OCI-LY3 (cell line): ENCODE measurements around the gene FGD6.

Experiments
- H2AFZ ChIP-seq: fragments of 200-600, 300-600 bp; shearing (Covaris generic); 2 replicates; pipeline ENCODE4 v1.6.0; 2014; ENCODE audit warnings: antibody characterized with exemption, low read depth, low read length
- H3K27ac ChIP-seq: fragments of 200-600, 300-600 bp; sonication (generic); 2 replicates; pipeline ENCODE4 v1.5.1; 2014; ENCODE audit warnings: mild to moderate bottlenecking, low read length, moderate library complexity, mixed read lengths
- H3K27me3 ChIP-seq: fragments of 200-600, 300-600 bp; sonication (generic); 2 replicates; pipeline ENCODE4 v1.6.1; 2014; ENCODE audit warnings: low read depth, low read length, mixed read lengths
- H3K36me3 ChIP-seq: fragments of 200-600, 300-600 bp; sonication (generic); replicated peaks from 2 replicates; pipeline ENCODE3; 2014; ENCODE audit warnings: low read depth, low read length, mixed read lengths
- H3K4me1 ChIP-seq: fragments of 300-600, 200-600 bp; sonication (generic); 2 replicates; pipeline ENCODE4 v1.6.1; 2014; ENCODE audit warnings: low read length, mixed read lengths
- H3K4me2 ChIP-seq: fragments of 200-600, 300-600 bp; sonication (generic); 2 replicates; pipeline ENCODE4 v1.6.1; 2014; ENCODE audit warnings: low read length, mixed read lengths
- H3K4me3 ChIP-seq: fragments of 300-600, 200-600 bp; sonication (generic); 2 replicates; pipeline ENCODE4 v1.5.1; 2014; ENCODE audit warnings: antibody characterized with exemption, mild to moderate bottlenecking, low read length, moderate library complexity
- H3K79me2 ChIP-seq: fragments of 300-600, 200-600 bp; shearing (Covaris generic); 2 replicates; pipeline ENCODE4 v1.6.1; 2014; ENCODE audit warnings: mild to moderate bottlenecking, low read length, mixed read lengths
- H3K9ac ChIP-seq: fragments of 300-600, 200-600 bp; shearing (Covaris generic); 2 replicates; pipeline ENCODE4 v1.6.0; 2014; ENCODE audit warnings: mild to moderate bottlenecking, low read length, moderate library complexity
- H3K9me3 ChIP-seq: fragments of 200-600, 300-600 bp; shearing (Covaris generic); 2 replicates; pipeline ENCODE4 v1.6.1; 2014; ENCODE audit warnings: low read length, mixed read lengths; ENCODE audit not compliant: insufficient read depth
- H4K20me1 ChIP-seq: fragments of 200-600, 300-600 bp; sonication (generic); 2 replicates; pipeline ENCODE4 v1.6.1; 2016; ENCODE audit warnings: low read length, mixed read lengths; ENCODE audit not compliant: insufficient read depth
- EZH2phosphoT487 ChIP-seq: fragments of 200-600 bp; shearing (Covaris generic); IDR thresholded peaks from 2 replicates; pipeline ENCODE4 v1.6.1; 2018; ENCODE audit warnings: antibody characterized with exemption, mixed run types, low read depth
- TF ChIP-seq, protein P1 (sequence below): fragments of 200-600, 300-600 bp; sonication (generic); IDR thresholded peaks from 2 replicates; pipeline ENCODE4 v1.5.1; 2014; ENCODE audit warnings: antibody characterized with exemption, low read length, low read depth

Gene FGD6

DNA sequence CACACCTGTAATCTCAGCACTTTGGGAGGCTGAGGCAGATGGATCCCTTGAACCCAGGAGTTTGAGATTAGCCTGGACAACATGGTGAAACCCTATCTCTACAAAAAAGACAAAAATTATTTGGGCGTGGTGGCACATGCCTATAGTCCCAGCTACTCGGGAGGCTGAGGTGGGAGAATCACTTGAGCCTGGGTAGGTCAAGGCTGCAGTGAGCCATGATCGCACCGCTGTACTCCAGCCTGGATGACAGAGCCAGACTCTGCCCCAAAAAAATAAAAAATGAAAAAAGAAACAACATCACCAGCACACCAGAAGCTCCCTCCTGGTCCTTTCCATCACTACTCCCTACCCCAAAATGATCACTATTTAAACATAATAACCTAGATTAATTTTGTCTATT lies 2.9 kb upstream of the FGD6 start:
- H3K4me1 ChIP-seq: peaks cover 20% of the 10 kb centered on the region

DNA sequence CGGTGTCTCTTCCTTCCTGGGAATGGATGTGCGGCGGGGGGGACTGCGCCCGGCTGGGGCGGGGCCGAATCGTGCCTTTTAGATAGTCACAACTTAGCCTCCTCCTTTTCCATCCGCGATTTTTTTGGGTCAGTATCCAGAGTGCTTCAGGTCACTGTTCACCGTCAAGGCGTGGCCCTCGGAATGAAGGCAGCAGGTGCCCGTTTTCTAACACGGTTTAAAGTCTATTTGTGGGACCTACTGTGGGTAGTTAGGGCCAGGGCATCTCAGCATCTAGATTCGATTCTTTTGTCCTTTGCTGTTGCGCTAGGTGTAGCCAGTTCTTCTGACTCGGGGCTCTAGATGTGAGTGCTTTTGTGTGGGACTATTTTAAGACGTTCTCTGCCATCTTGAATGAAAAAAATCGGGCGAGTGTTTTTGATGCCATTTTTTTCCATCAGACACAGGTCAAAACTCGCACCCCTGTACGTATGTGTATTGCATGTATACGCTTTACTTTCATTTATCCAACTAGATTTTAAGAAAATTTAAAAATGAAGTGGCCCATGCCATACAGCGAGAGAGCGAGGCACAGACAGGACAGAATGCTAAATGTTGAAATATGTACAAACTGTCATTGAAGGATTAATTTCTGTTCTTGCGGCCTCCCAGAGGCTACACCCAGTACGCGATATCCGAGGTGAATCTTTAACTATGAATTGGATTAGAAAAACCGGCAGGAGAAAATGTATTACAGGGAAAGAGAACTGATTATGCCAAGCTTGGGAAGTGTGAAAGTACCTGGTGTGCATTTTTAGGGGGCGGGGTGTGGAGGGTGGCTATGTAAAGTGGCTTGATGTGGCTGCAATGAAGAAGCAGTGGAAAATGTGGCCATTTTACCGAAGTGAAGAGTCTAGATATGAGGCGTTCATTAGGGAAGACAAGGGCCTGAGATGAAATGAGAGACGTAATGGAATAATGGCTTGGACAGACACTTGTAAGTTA lies 1.2 kb upstream of the FGD6 start:
- TF ChIP-seq, protein P1, sequence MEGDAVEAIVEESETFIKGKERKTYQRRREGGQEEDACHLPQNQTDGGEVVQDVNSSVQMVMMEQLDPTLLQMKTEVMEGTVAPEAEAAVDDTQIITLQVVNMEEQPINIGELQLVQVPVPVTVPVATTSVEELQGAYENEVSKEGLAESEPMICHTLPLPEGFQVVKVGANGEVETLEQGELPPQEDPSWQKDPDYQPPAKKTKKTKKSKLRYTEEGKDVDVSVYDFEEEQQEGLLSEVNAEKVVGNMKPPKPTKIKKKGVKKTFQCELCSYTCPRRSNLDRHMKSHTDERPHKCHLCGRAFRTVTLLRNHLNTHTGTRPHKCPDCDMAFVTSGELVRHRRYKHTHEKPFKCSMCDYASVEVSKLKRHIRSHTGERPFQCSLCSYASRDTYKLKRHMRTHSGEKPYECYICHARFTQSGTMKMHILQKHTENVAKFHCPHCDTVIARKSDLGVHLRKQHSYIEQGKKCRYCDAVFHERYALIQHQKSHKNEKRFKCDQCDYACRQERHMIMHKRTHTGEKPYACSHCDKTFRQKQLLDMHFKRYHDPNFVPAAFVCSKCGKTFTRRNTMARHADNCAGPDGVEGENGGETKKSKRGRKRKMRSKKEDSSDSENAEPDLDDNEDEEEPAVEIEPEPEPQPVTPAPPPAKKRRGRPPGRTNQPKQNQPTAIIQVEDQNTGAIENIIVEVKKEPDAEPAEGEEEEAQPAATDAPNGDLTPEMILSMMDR: no peak
- no peak for TF ChIP-seq EZH2phosphoT487
- H2AFZ ChIP-seq: peak overlapping the region; percentile 82
- peak overlapping the region; percentile 67 for H3K27ac ChIP-seq
- H4K20me1 ChIP-seq: peaks cover 2% of the 10 kb centered on the region; the same call in 1 of the 2 replicates
- no peaks in the 10 kb centered on the region for H3K36me3 ChIP-seq
- peak overlapping the region; percentile 75 for H3K4me2 ChIP-seq
- H3K79me2 ChIP-seq: peaks cover 53% of the 10 kb centered on the region
- H3K4me1 ChIP-seq: peaks cover 20% of the 10 kb centered on the region
- H3K4me3 ChIP-seq: peak overlapping the region; percentile 91
- H3K9ac ChIP-seq: peak overlapping the region; percentile 81
- H3K9me3 ChIP-seq: no peaks in the 10 kb centered on the region
- no peaks in the 10 kb centered on the region for H3K27me3 ChIP-seq

More for the DNA sequence above, 2.9 kb upstream of the FGD6 start:
- Histone ChIP-seq H3K9me3 (no peaks in the 10 kb centered on the region), H2AFZ (no peak overlapping the region), H3K27me3 (no peaks in the 10 kb centered on the region), H3K27ac (no peak overlapping the region), H3K9ac (no peak overlapping the region), H3K79me2 (peaks cover 66% of the 10 kb centered on the region), H3K4me3 (no peak overlapping the region), H3K36me3 (peaks cover 3% of the 10 kb centered on the region), H3K4me2 (no peak overlapping the region), H4K20me1 (peaks cover 11% of the 10 kb centered on the region)
- no peak for TF ChIP-seq EZH2phosphoT487
- TF ChIP-seq, protein P1: no peak

DNA sequence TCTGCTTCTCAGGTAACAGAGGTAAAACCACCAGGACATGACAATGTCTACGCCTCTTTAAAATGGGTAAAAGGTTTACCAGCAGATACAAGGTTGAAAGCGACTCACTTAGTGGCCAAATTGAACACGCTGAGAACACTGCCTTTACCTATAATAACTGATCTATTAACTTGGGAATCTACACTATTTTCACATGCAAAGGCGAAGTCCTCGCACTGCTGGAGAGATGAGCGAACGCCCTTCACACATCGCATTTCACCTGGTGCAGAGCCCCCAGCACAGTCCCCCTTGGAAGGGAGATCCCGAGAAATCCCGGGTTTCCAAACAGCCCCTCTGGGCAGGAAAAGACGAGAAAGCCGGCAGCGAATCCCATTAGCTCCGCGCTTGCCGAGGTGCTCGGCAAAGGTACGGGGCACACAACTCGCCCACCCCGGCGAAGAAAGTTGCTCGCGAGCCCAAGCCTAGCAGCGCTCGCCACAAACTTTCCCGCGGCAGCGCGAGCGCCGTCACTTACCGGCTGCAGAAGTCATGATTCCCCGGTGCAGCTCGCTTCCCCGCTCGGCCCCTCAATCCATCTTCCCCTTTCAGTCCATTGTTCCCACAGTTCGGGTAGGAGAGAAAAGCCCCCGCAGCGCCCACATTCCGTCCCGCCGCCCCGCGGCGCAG lies 423 bp downstream of the FGD6 start:
- no peaks in the 10 kb centered on the region for H3K9me3 ChIP-seq
- H3K27me3 ChIP-seq: no peaks in the 10 kb centered on the region
- H2AFZ ChIP-seq: peak overlapping the region; percentile 99
- H3K79me2 ChIP-seq: peaks cover 40% of the 10 kb centered on the region
- peak overlapping the region; percentile 95 for H3K4me3 ChIP-seq
- no peaks in the 10 kb centered on the region; the same call in 1 of the 2 replicates for H4K20me1 ChIP-seq
- TF ChIP-seq EZH2phosphoT487: no peak
- TF ChIP-seq, protein P1: no peak
- peak overlapping the region; percentile 66 for H3K9ac ChIP-seq
- H3K27ac ChIP-seq: peak overlapping the region; percentile 32
- H3K4me1 ChIP-seq: peaks cover 20% of the 10 kb centered on the region
- H3K4me2 ChIP-seq: peak overlapping the region; percentile 99
- no peaks in the 10 kb centered on the region for H3K36me3 ChIP-seq

DNA sequence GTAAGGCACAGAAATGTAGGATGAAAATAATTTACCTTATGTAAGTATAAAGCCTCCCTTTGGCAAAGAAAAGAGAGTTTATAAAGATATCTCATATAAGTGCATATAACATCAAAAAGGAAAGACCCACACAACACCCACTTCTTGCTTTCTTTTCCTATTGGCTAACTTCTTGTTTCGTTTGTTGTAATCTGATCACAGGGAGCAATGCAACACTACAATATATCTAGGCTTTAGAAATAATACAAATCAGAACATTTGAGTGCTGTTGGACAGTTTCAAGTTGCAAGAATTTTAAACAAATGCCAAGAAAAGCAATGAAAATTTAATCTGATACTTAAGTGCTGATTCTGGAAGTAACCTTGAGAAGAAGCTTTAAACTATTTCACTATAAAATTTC lies 1.3 kb downstream of the FGD6 start:
- Histone ChIP-seq H3K9ac (no peak overlapping the region), H3K4me1 (peaks cover 20% of the 10 kb centered on the region), H3K79me2 (peaks cover 32% of the 10 kb centered on the region), H3K27me3 (peaks cover 4% of the 10 kb centered on the region), H4K20me1 (no peaks in the 10 kb centered on the region; the same call in 1 of the 2 replicates), H2AFZ (no peak overlapping the region), H3K9me3 (no peaks in the 10 kb centered on the region), H3K27ac (no peak overlapping the region), H3K36me3 (no peaks in the 10 kb centered on the region), H3K4me2 (peak overlapping the region; percentile 99), H3K4me3 (peak overlapping the region; percentile 95)
- TF ChIP-seq, protein P1: no peak
